Stimulated activated naive B cell treated with anti-CD40 and anti-IgM and Interleukin-4, amounts not matched to agents 10 μg/mL and 1 μg/mL and 100 μg/mL, for 72 hours (primary cell): ENCODE results near the gene TCFL5.
A peak's percentile ranks its signal among the peaks of the same experiment; 100 is the strongest.
"Not testable (repeated sequence)": the region's sequence is repeated elsewhere in the genome, so short reads cannot be mapped to it uniquely, and the experiment has no call there.

ENCODE experiments used
- ATAC-seq, 2 donors: fragments of 150-1000 bp; cut with Tn5 transposase; replicated peaks; 2 replicates each; pipeline ENCODE4 v1.10.0; 2021; ENCODE audit warnings: moderate library complexity in 1 of 2
- DNase-seq: peaks from one replicate; pipeline ENCODE4 v3.0.0; 2021
- H3K27ac Mint-ChIP-seq: one replicate; pipeline ENCODE4 v1.8.0; 2022; ENCODE audit warnings: mild to moderate bottlenecking, mixed read lengths
- H3K27me3 Mint-ChIP-seq, 2 donors: one replicate each; pipeline ENCODE4 v1.8.0; 2022; ENCODE audit warnings: mixed read lengths in 2 of 2
- H3K36me3 Mint-ChIP-seq, 2 donors: one replicate each; pipeline ENCODE4 v1.8.0; 2022; ENCODE audit warnings: mixed read lengths in 2 of 2, mild to moderate bottlenecking in 1 of 2
- H3K4me1 Mint-ChIP-seq, 2 donors: one replicate each; pipeline ENCODE4 v1.8.0; 2022; ENCODE audit warnings: mixed read lengths in 2 of 2, mild to moderate bottlenecking in 1 of 2
- H3K4me3 Mint-ChIP-seq, 2 donors: one replicate each; pipeline ENCODE4 v1.8.0; 2022; ENCODE audit warnings: mild to moderate bottlenecking in 2 of 2, mixed read lengths in 2 of 2, moderate library complexity in 1 of 2
- H3K9me3 Mint-ChIP-seq, 2 donors: one replicate each; pipeline ENCODE4 v1.8.0; 2022; ENCODE audit warnings: mixed read lengths in 2 of 2, mild to moderate bottlenecking in 1 of 2

Gene TCFL5

DNA sequence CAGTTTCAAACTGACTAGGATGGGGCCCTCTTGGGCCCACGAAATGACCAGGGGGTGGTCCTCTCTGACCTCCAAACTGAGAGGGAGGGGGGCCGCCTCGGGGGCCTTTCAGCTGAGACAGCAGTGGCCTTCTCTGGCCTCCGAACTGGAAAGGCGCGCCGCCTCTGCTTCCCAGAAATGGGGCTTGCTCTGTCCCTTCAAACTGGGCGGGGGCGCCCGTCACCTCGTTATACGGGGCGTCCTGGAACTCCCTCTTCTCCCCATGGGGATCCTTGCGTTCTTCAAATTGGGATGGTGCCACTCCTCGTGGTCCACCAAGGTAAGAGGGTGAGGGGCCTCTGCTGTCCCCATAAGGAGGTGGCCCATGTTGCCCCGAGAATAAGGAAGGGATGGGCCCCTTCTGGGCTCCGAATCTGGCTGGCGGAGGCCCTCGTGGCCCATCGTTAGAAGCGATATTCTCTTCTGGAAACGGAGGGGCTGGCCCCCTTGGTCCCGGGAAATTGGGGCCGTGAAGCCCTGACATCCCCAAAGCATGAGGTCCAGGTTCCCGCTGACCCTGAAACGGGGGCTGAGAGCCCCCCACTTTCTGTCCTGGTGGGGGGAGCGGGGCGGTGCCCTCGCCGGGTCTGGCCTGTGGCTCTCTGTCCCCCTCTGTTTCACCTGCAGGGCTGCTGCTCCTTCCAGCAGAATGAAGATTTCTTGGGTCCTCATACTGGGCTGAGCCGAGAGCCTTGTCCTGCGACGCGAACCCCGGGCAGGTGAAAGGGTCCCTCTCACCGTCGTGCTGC is 18.7 kb upstream of the TCFL5 start:
- Mint-ChIP-seq H3K4me1 (peaks cover 4 to 14% of the 10 kb centered on the region in 2 donors), H3K27ac (no peak overlapping the region), H3K27me3 (peaks cover 0 to 2% of the 10 kb centered on the region in 2 donors), H3K4me3 (no peak overlapping the region), H3K9me3 (no peaks in the 10 kb centered on the region), H3K36me3 (peaks cover 11 to 16% of the 10 kb centered on the region in 2 donors)
- DNase-seq (no peak), ATAC-seq (no peak)

DNA sequence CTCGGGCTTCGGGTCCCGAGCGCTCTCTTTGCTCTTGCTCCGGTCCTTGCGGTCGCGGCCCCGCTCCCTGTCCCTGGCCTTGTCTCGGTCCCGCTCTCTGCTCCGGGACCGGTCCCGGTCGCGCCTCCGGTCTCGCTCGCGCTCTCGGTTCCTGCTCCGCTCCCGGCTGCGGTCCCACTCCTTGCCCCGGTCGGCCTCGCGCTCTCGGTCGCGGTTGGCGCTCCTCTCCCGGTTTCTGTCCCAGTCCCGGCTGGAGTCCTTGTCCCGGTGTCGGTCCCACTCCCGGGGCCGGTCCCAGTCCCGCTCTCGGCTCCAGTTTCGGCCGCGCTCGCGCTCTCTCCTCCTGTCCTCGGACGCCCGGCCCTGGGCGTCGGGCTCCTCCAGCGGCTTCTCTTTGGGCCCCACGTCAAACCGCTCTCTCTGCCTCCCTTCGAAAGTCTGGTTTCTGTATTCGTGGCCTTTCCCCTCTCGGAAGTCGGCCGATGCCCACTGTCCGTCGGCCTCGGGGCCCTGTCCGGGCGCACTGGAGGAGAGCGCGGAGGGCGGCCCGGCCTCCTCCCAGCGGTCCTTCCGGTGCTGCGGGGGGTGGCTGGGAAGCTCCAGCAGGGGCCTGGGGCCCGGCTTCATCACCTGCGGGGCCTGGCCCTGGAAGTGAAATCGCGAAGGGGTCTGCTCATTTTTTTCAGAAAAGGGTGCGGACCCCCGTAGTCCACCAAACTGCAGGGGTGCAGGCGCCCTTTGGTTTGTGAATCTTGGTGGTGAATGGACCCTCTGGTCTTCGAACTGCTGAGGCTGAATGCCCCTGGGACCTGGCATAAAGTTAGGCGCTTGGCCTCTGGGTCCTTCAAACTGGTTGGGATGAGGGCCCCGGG is 17.9 kb upstream of the TCFL5 start:
- Mint-ChIP-seq H3K4me1 (peaks cover 7 to 17% of the 10 kb centered on the region in 2 donors), H3K27ac (peak overlapping the region; percentile 14)
- DNase-seq: no peak

DNA sequence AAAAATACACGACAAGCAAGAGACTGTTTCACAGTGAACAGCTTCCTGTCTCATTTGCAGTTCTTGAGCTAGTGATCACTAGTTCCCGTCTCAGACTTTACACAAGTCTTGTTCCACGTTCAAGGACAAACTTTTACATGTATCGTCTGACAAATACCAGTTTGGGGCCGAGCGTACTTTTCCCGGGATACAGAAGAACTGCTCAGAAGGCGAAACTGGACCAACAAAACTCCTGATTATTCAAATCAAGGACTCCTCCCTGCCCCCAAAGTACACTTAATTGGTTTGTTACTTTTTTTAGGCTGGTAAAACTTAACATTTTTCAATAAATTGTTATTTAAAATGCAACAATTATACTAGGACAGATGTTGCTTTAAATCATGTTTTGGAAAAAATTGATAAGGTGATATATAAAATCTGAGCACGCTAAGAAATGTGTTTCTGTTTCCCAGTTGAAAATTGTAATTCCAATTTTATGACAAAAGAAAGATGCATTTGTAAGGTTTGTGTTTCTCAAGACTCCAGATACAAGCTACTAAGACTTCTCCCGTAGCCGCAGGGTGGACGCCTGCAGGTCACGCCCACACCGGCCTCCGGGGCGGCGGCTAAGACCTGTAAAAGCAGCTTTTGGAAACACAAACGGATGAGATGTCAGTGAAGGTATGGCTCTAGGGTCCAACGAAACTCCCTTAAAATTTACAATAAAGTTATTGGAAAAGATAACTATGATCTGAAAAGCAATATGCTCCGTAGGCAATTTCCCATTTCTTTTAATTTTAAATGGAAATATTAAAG is 16.8 kb upstream of the TCFL5 start:
- DNase-seq (no peak), ATAC-seq (no peak)
- H3K27me3 Mint-ChIP-seq: peaks cover 9 to 10% of the 10 kb centered on the region in 2 donors
- peaks cover 11 to 16% of the 10 kb centered on the region in 2 donors for H3K36me3 Mint-ChIP-seq
- peaks cover 13 to 27% of the 10 kb centered on the region in 2 donors for H3K4me1 Mint-ChIP-seq
- H3K9me3 Mint-ChIP-seq: no peaks in the 10 kb centered on the region
- no peak overlapping the region for H3K27ac Mint-ChIP-seq
- no peak overlapping the region for H3K4me3 Mint-ChIP-seq

More for the DNA sequence above, 17.9 kb upstream of the TCFL5 start:
- H3K4me3 Mint-ChIP-seq: no peak overlapping the region
- peaks cover 11 to 16% of the 10 kb centered on the region in 2 donors for H3K36me3 Mint-ChIP-seq
- peaks cover 2 to 6% of the 10 kb centered on the region in 2 donors for H3K27me3 Mint-ChIP-seq
- H3K9me3 Mint-ChIP-seq: no peaks in the 10 kb centered on the region
- ATAC-seq: no peak

DNA sequence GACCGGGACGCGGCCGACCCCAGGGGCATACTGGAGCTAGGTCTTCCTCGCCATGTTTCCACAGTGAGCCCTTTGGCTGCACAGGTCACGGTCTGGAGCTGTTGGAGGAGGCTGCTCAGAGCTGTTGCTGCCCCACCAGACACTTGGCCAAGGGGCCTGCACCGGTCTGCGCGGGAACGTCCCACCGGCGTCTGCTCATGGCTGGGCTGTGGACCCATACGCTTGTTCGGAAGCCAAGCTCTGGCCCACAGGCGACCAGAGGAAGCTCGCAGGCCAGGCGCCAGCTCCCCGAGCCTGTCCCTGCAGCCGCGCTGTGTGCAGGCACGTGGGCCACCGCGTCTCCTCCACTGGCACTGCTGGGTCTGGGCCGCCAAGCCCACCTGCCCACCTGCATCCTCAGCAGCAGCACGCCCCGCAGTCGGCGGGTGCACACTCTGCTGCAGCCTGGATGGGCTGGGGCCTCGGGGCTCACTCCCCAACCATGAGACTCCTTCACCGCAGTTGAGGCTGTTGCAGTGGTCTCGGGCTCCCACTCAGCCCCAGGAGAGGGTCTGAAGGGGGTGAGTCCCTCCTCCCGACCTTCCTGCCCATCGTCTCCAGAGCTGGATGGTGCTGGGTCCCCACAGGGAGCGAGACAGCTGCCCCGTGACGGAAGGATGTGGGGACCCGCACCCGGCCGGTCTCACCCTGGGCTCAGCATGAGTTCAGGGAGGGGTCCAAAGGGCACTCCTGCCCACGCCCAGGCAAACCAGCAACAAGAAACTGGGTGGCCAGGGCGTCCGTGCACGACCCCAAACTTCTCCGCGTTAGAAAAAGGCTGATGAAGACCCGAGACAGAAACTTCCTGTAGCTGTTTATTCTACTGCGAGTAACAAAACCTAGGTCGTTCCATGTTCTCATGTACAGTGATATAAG is 15.5 kb upstream of the TCFL5 start:
- ATAC-seq (peak; percentile 27 to 34), DNase-seq (no peak)
- H3K9me3 Mint-ChIP-seq: no peaks in the 10 kb centered on the region
- H3K27me3 Mint-ChIP-seq: peaks cover 10 to 15% of the 10 kb centered on the region in 2 donors
- peak overlapping the region; percentile 86 for H3K27ac Mint-ChIP-seq
- H3K4me3 Mint-ChIP-seq: no peak overlapping the region
- H3K36me3 Mint-ChIP-seq: peaks cover 11 to 16% of the 10 kb centered on the region in 2 donors
- peaks cover 13 to 35% of the 10 kb centered on the region in 2 donors for H3K4me1 Mint-ChIP-seq

DNA sequence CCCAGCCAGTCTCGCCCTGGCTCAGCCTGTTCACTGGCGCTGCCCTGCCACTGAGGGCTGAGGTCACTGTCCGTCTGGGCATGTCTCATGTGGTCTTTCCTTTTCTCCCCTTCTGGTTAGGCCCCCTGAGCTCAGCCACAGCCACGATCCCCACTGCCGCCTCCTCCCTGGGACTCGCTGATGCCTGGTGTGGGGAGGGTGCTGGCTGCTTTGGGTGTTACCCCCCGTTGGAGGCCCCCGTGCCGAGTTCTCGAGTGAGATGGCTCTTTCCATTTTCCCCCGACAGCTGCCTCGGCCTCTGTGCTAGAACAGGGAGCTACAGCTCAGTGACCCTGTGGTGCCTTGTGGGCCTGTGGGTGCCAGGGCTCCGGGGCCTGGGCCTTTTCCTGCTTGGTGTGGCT is 14.9 kb upstream of the TCFL5 start:
- DNase-seq (no peak), ATAC-seq (peak; percentile 23 to 35)
- H3K4me3 Mint-ChIP-seq: peak overlapping the region in 1 of 2 donors; percentile 63
- peaks cover 13 to 35% of the 10 kb centered on the region in 2 donors for H3K4me1 Mint-ChIP-seq
- peak overlapping the region; percentile 86 for H3K27ac Mint-ChIP-seq
- peaks cover 6 to 9% of the 10 kb centered on the region in 2 donors for H3K36me3 Mint-ChIP-seq
- peaks cover 10 to 15% of the 10 kb centered on the region in 2 donors for H3K27me3 Mint-ChIP-seq
- H3K9me3 Mint-ChIP-seq: no peaks in the 10 kb centered on the region

DNA sequence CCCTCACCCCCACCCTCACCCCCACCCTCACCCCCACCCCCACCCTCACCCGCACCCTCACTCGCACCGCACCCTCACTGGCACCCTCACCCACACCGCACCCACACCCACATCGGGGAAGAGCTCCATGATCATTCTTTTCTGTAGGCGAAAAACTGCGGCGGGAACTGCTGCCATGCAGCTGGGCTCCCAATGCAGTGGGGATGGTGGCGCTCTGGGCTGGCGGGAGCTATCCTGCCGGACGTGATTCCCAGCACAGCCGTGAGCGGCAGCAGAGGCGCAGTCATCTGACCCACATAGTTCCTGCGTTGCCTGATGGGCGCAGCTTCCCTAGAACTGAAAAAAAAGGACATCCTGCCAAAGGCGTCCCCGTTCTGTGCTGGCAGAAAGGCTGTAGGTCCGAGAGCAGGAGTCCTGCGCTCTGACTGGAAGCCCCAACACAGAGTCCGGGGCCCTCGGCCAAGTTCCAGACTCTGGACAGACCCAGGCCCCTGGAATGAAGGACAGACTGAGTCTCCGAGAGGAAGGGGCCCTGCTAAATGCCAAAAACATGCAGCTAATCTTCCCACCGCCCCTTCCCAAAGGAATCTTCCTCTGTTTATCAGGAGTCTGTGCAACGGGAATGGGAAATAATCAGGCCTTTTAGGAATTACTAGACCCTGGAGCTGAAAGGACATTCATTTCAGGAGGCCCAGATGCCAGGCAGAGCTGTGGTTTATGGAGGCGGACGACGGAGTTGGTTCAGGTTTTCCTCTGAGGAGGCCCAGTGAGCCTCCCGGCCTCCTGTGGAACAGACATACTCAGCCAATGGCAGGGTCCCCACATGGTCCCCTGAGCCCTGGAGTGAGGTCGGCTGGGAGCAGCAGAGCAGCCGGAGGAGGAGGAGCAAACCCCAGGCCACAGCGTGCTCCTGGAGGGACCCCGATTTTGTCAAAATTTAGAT is 14.1 kb upstream of the TCFL5 start:
- peaks cover 11 to 35% of the 10 kb centered on the region in 2 donors for H3K4me1 Mint-ChIP-seq
- peak overlapping the region; percentile 44 to 53 for H3K4me3 Mint-ChIP-seq
- peak overlapping the region; percentile 73 for H3K27ac Mint-ChIP-seq
- peaks cover 4 to 6% of the 10 kb centered on the region in 2 donors for H3K36me3 Mint-ChIP-seq
- DNase-seq (no peak), ATAC-seq (peak; percentile 20 to 21)
- H3K27me3 Mint-ChIP-seq: peaks cover 10 to 17% of the 10 kb centered on the region in 2 donors
- no peaks in the 10 kb centered on the region for H3K9me3 Mint-ChIP-seq

DNA sequence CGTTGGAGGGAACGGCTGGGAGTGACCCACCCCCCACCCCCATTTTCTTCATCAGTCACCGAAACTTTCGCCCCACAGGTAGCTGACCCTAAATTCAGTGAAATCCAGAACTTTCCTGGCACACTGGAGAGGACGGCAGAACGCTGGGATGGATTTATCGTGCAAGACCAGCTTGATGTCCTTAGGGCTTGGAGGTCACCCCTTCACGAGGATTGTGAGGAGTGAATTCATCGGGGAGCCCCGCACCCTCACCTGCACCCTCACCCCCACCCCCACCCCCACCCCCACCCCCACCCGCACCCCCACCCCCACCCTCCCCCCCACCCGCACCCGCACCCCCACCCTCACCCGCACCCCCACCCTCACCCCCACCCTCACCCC is 13.3 kb upstream of the TCFL5 start:
- Mint-ChIP-seq H3K4me1 (peaks cover 11 to 35% of the 10 kb centered on the region in 2 donors), H3K9me3 (no peaks in the 10 kb centered on the region), H3K4me3 (no peak overlapping the region), H3K27ac (no peak overlapping the region), H3K36me3 (peaks cover 4 to 6% of the 10 kb centered on the region in 2 donors), H3K27me3 (peaks cover 10 to 20% of the 10 kb centered on the region in 2 donors)
- no peak for ATAC-seq
- DNase-seq: no peak

DNA sequence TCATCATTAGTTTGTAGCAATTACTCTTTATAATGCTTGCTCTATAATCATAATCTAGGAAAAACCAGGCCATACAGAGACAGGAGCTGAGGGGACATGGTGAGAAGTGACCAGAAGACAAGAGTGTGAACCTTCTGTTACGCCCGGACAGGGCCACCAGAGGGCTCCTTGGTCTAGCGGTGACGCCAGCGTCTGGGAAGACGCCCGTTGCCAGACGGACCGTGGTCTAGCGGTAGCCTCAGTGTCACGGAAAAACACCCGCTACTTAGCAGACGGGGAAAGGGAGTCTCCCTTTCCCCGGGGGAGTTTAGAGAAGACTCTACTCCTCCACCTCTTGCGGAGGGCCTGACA is 12.0 kb upstream of the TCFL5 start:
- DNase-seq: peak; percentile 46
- Mint-ChIP-seq H3K4me3 (peak overlapping the region in 1 of 2 donors; percentile 23), H3K27ac (peak overlapping the region; percentile 39), H3K4me1 (peaks cover 11 to 35% of the 10 kb centered on the region in 2 donors), H3K27me3 (peaks cover 10 to 20% of the 10 kb centered on the region in 2 donors)
- not testable (repeated sequence) for ATAC-seq, H3K36me3 Mint-ChIP-seq, H3K9me3 Mint-ChIP-seq

DNA sequence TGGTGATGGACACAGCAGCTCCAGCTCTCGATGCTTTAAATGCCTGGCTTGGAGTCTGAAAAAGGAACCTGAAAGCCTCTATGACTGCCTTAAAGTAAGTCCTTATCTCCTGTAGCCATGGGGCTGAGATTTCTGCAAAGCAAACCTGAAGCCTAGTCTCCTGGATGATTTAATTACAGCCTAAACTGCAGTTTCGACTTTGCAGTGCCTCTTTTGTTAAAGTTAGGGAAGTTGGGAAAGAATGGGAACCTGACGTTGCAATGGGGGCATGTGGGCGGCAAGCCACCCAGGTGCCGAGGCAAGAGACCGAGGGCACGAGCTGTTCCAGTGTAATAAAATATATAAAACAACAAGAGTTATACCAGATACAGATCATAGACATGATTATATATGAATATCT is 11.7 kb upstream of the TCFL5 start:
- H3K4me3 Mint-ChIP-seq: peak overlapping the region in 1 of 2 donors; percentile 23
- H3K4me1 Mint-ChIP-seq: peaks cover 11 to 35% of the 10 kb centered on the region in 2 donors
- peaks cover 10 to 20% of the 10 kb centered on the region in 2 donors for H3K27me3 Mint-ChIP-seq
- ATAC-seq: no peak
- H3K27ac Mint-ChIP-seq: peak overlapping the region; percentile 39
- H3K36me3 Mint-ChIP-seq: peaks cover 2 to 3% of the 10 kb centered on the region in 2 donors
- no peak for DNase-seq
- no peaks in the 10 kb centered on the region for H3K9me3 Mint-ChIP-seq

DNA sequence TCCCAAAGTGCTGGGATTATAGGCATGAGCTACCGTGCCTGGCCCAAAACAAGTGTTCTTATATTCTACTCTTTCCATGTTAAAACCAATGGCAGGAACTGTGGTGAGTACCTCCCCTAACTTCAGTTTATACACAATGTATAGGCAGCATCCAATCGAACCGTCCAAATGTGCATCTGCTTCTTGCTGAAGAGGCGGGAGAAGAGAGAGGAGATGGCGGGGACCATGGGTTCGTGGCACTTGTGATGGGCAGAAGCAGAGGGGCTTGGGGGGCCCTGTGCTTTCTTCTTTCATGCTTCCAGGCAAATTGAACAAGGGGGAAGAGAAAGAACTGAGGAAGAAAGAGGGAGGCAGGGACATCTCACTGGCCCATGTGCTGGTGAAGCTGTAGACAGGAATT is 11.2 kb upstream of the TCFL5 start:
- peak overlapping the region; percentile 53 for H3K27ac Mint-ChIP-seq
- H3K4me3 Mint-ChIP-seq: no peak overlapping the region
- peaks cover 11 to 35% of the 10 kb centered on the region in 2 donors for H3K4me1 Mint-ChIP-seq
- ATAC-seq (no peak), DNase-seq (no peak)
- H3K36me3 Mint-ChIP-seq: no peaks in the 10 kb centered on the region
- H3K27me3 Mint-ChIP-seq: peaks cover 10 to 20% of the 10 kb centered on the region in 2 donors
- H3K9me3 Mint-ChIP-seq: no peaks in the 10 kb centered on the region

DNA sequence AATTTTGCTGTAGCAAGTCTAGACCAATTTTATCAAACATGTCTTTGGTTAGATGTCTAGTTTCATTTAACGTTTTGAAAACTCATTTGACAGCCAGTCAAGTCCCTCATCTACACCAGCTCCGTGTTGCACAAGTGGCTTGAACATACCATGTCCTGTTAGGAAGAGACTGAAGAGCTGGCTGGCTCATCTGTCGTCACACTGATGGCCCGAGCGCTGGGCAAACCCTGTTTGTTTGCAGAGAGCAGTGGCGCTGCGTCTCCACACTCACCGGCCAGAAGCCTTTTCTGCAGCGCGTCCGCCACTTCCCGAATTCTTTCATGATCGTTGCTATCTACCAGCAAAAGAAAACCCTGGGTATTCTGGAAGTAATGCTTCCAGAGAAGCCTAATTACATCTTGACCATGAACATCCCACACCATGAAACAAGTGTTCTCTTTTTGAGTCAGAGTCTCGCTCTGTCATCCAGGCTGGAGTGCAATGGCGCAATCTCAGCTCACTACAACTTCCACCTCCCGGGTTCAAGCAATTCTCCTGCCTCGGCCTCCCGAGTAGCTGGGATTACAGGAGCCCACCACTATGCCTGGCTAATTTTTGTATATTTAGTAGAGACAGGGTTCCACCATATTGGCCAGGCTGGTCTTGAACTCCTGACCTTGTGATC is 10.7 kb upstream of the TCFL5 start:
- Mint-ChIP-seq H3K9me3 (no peaks in the 10 kb centered on the region), H3K4me1 (peaks cover 11 to 35% of the 10 kb centered on the region in 2 donors), H3K4me3 (no peak overlapping the region), H3K27ac (no peak overlapping the region), H3K27me3 (peaks cover 10 to 20% of the 10 kb centered on the region in 2 donors), H3K36me3 (no peaks in the 10 kb centered on the region)
- ATAC-seq: no peak
- no peak for DNase-seq

DNA sequence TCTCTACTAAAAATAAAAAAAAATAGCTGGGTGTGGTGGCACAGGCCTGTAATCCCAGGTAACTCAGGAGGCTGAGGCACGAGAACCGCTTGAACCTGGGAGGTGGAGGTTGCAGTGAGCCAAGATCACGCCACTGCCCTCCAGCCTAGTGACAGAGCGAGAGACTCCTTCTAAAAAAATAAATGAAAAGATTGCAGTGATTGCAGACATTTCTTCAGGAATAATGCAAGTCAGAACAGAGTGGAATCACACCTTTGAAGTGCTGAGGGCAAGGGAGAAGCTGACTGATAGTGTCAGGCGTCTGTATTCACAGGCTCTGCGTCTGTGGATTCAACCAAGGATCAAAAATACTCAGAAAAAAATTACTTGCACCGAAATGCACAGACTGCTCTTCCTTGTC is 2.6 kb upstream of the TCFL5 start:
- Mint-ChIP-seq H3K27ac (no peak overlapping the region), H3K27me3 (no peaks in the 10 kb centered on the region), H3K36me3 (peaks cover 2 to 3% of the 10 kb centered on the region in 2 donors), H3K9me3 (peaks cover 4 to 7% of the 10 kb centered on the region in 2 donors), H3K4me1 (peaks cover 12 to 18% of the 10 kb centered on the region in 2 donors), H3K4me3 (no peak overlapping the region)
- ATAC-seq: no peak
- DNase-seq: no peak
